ENCODE data around the gene ULK3.

Gene ULK3

GRCh38 chr15:74795966-74796625 is 46.9 kb downstream of the ULK3 start:
- Histone ChIP-seq H3K4me3 (ENCODE audit: low read length) (no peak overlapping the region), H4K20me1 (ENCODE audit: insufficient read depth, low read length) (peaks cover 39% of the 10 kb centered on the region), H3K27ac (ENCODE audit: low read length) (no peak overlapping the region), H2AFZ (ENCODE audit: low read length) (no peak overlapping the region), H3K79me2 (ENCODE audit: low read length) (peaks cover 92% of the 10 kb centered on the region), H3K27me3 (replicated peaks; ENCODE audit: insufficient read depth, low read length) (no peaks in the 10 kb centered on the region), H3K9me3 (replicated peaks; ENCODE audit: insufficient read depth, low read length) (no peaks in the 10 kb centered on the region), H3K4me1 (ENCODE audit: low read length) (peaks cover 55% of the 10 kb centered on the region), H3F3A (ENCODE audit: insufficient read depth, low read length) (peaks cover 47% of the 10 kb centered on the region), H3K9ac (ENCODE audit: low read length) (no peak overlapping the region), H3K4me2 (ENCODE audit: low read depth, low read length) (no peak overlapping the region), H3K9me2 (replicated peaks; ENCODE audit: insufficient read depth, low read length) (no peaks in the 10 kb centered on the region), H3K36me3 (replicated peaks; ENCODE audit: insufficient read depth, low read length) (peaks cover 8% of the 10 kb centered on the region)
- no peak for DNase-seq
- TF ChIP-seq EZH2phosphoT487 (IDR thresholded peaks at IDR 0.05; ENCODE audit: low read length) (no peak), EZH2 (optimal IDR thresholded peaks at IDR 0.05; ENCODE audit: low read depth, low read length) (no peak)
- TF ChIP-seq, protein P1, sequence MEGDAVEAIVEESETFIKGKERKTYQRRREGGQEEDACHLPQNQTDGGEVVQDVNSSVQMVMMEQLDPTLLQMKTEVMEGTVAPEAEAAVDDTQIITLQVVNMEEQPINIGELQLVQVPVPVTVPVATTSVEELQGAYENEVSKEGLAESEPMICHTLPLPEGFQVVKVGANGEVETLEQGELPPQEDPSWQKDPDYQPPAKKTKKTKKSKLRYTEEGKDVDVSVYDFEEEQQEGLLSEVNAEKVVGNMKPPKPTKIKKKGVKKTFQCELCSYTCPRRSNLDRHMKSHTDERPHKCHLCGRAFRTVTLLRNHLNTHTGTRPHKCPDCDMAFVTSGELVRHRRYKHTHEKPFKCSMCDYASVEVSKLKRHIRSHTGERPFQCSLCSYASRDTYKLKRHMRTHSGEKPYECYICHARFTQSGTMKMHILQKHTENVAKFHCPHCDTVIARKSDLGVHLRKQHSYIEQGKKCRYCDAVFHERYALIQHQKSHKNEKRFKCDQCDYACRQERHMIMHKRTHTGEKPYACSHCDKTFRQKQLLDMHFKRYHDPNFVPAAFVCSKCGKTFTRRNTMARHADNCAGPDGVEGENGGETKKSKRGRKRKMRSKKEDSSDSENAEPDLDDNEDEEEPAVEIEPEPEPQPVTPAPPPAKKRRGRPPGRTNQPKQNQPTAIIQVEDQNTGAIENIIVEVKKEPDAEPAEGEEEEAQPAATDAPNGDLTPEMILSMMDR (IDR thresholded peaks at IDR 0.05; ENCODE audit: low read length), result no peak

DNA sequence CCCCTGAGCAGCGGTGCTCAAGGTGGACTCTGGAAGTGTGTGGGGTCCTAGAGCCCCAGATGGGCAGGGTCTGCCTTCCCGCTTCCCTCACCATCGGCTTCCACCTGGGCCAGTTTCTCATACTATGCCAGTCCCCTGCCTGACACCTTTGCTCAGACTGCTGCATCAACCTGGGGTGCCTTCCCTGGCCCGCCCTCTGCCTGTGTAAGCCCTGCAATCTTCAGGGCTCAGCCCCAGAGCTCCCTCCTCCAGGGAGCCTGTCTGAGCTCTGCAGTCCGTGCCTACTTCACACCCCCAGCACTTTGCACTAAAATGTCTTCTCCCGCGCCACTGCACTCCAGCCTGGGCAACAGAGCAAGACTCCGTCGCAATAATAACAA is 48.0 kb downstream of the ULK3 start:
- Histone ChIP-seq H3K36me3 (replicated peaks; ENCODE audit: insufficient read depth, low read length) (no peaks in the 10 kb centered on the region; the same call in 1 of the 2 replicates), H3K4me2 (ENCODE audit: low read depth, low read length) (no peak overlapping the region), H3K79me2 (ENCODE audit: low read length) (peaks cover 94% of the 10 kb centered on the region), H3K9me3 (replicated peaks; ENCODE audit: insufficient read depth, low read length) (no peaks in the 10 kb centered on the region), H3K4me1 (ENCODE audit: low read length) (peaks cover 65% of the 10 kb centered on the region), H4K20me1 (ENCODE audit: insufficient read depth, low read length) (peaks cover 40% of the 10 kb centered on the region), H3K27me3 (replicated peaks; ENCODE audit: insufficient read depth, low read length) (no peaks in the 10 kb centered on the region), H3K4me3 (ENCODE audit: low read length) (no peak overlapping the region), H3K9me2 (replicated peaks; ENCODE audit: insufficient read depth, low read length) (no peaks in the 10 kb centered on the region), H3K9ac (ENCODE audit: low read length) (no peak overlapping the region), H3K27ac (ENCODE audit: low read length) (no peak overlapping the region), H3F3A (ENCODE audit: insufficient read depth, low read length) (peaks cover 52% of the 10 kb centered on the region), H2AFZ (ENCODE audit: low read length) (no peak overlapping the region)
- no peak for DNase-seq
- TF ChIP-seq EZH2 (optimal IDR thresholded peaks at IDR 0.05; ENCODE audit: low read depth, low read length) (no peak), EZH2phosphoT487 (IDR thresholded peaks at IDR 0.05; ENCODE audit: low read length) (no peak)
- TF ChIP-seq, protein P1 (IDR thresholded peaks at IDR 0.05; ENCODE audit: low read length), result no peak

- Histone ChIP-seq H3K4me1 (ENCODE audit: low read length) (peaks cover 65% of the 10 kb centered on the region), H3K9me3 (replicated peaks; ENCODE audit: insufficient read depth, low read length) (no peaks in the 10 kb centered on the region), H3K4me2 (ENCODE audit: low read depth, low read length) (no peak overlapping the region), H3K36me3 (replicated peaks; ENCODE audit: insufficient read depth, low read length) (no peaks in the 10 kb centered on the region; the same call in 1 of the 2 replicates), H3K9ac (ENCODE audit: low read length) (no peak overlapping the region), H3K79me2 (ENCODE audit: low read length) (peaks cover 99% of the 10 kb centered on the region), H3K9me2 (replicated peaks; ENCODE audit: insufficient read depth, low read length) (no peaks in the 10 kb centered on the region), H2AFZ (ENCODE audit: low read length) (no peak overlapping the region), H3K4me3 (ENCODE audit: low read length) (no peak overlapping the region), H4K20me1 (ENCODE audit: insufficient read depth, low read length) (peaks cover 35% of the 10 kb centered on the region), H3K27ac (ENCODE audit: low read length) (no peak overlapping the region), H3K27me3 (replicated peaks; ENCODE audit: insufficient read depth, low read length) (no peaks in the 10 kb centered on the region), H3F3A (ENCODE audit: insufficient read depth, low read length) (peaks cover 52% of the 10 kb centered on the region)
- DNase-seq, result no peak
- TF ChIP-seq EZH2 (optimal IDR thresholded peaks at IDR 0.05; ENCODE audit: low read depth, low read length), result no peak
- no peak for TF ChIP-seq EZH2phosphoT487 (IDR thresholded peaks at IDR 0.05; ENCODE audit: low read length)
- TF ChIP-seq, protein P1 (IDR thresholded peaks at IDR 0.05; ENCODE audit: low read length), result no peak
These were observed 48.5 kb downstream of the ULK3 start for GRCh38 chr15:74794248-74794969.

Data from MM.1S (cell line).